GM20000 (cell line): ENCODE data around the gene SEMA3A.

Experiments used
- DNase-seq: peaks from one replicate; pipeline ENCODE4 v3.0.0; 2012; ENCODE audit warnings: low spot score
- TF ChIP-seq, protein P1 (sequence below): IDR thresholded peaks from 2 replicates; pipeline ENCODE4 v1.5.1; 2012; ENCODE audit warnings: mild to moderate bottlenecking, control low read depth; ENCODE audit errors: extremely low read depth, missing control alignments

Gene SEMA3A

DNA sequence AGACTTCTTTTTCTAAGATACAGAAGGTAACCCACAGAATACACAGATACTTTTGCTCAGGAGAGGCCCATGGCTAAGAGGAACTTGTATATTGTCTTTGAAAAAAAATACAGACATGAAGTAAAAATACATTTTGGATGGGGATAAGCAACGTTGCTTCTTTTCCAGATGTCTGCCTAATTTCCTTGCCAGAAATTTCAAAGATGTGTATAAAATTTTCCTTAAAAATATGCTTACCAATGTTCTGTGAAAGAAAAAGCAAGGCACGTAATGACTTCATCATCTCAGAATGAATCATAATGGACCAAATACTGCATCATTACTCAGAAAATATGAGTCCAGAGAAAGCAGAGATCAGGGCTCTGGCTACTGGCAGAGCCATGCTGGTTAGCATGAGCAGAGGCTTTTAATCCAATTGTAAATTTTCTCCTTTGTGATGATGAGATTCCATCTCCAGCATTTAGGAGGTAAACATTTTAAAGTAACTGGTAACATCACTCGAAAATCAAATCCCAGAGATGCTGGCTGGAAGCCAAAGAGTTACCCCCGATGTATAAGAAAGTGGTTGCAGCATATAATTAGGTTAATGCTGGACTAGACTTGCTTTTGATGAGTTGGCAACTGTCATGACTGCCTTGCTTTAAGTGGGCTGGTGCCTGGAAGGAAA, 272.5 kb downstream of the SEMA3A start:
- DNase-seq, result no peak
- TF ChIP-seq, protein P1, sequence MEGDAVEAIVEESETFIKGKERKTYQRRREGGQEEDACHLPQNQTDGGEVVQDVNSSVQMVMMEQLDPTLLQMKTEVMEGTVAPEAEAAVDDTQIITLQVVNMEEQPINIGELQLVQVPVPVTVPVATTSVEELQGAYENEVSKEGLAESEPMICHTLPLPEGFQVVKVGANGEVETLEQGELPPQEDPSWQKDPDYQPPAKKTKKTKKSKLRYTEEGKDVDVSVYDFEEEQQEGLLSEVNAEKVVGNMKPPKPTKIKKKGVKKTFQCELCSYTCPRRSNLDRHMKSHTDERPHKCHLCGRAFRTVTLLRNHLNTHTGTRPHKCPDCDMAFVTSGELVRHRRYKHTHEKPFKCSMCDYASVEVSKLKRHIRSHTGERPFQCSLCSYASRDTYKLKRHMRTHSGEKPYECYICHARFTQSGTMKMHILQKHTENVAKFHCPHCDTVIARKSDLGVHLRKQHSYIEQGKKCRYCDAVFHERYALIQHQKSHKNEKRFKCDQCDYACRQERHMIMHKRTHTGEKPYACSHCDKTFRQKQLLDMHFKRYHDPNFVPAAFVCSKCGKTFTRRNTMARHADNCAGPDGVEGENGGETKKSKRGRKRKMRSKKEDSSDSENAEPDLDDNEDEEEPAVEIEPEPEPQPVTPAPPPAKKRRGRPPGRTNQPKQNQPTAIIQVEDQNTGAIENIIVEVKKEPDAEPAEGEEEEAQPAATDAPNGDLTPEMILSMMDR, result no peak

GRCh38 chr7:83921271-83921940, 273.2 kb downstream of the SEMA3A start:
- TF ChIP-seq, protein P1, result no peak
- no peak for DNase-seq

- DNase-seq, result no peak
- TF ChIP-seq, protein P1, result no peak
These were observed 276.4 kb downstream of the SEMA3A start for GRCh38 chr7:83918142-83918541.

- TF ChIP-seq, protein P1, result no peak
These were observed 281.4 kb downstream of the SEMA3A start for GRCh38 chr7:83913174-83913573.

GRCh38 chr7:83908526-83908925, 286.1 kb downstream of the SEMA3A start:
- no peak for DNase-seq
- TF ChIP-seq, protein P1, result no peak

More at GRCh38 chr7:83913174-83913573, 281.4 kb downstream of the SEMA3A start:
- DNase-seq, result no peak
